Measurements from ENCODE around the gene PCSK4. TPM values are rescaled to one million over a fixed set of nuclear protein-coding genes. Genes with fewer than 3 reads are reported as not detected.

Gene PCSK4
- total and polyA plus RNA-seq, 7 donors, result 0.99 to 5.0 (median 3.1) TPM; not detected in 1

GRCh38 chr19:1472231-1473084, 17.7 kb downstream of the PCSK4 start:
- H3K9me3 ChIP-seq, result no peaks in the 10 kb centered on the region
- 48 to 57% methylated on average over 44 of the region's 44 CpGs for WGBS, 2 donors
- TF ChIP-seq EP300 (IDR thresholded peaks at IDR 0.05) (no peak), POLR2A (IDR thresholded peaks at IDR 0.05) (no peak), POLR2AphosphoS5 (IDR thresholded peaks at IDR 0.05) (no peak)
- TF ChIP-seq, protein P1, sequence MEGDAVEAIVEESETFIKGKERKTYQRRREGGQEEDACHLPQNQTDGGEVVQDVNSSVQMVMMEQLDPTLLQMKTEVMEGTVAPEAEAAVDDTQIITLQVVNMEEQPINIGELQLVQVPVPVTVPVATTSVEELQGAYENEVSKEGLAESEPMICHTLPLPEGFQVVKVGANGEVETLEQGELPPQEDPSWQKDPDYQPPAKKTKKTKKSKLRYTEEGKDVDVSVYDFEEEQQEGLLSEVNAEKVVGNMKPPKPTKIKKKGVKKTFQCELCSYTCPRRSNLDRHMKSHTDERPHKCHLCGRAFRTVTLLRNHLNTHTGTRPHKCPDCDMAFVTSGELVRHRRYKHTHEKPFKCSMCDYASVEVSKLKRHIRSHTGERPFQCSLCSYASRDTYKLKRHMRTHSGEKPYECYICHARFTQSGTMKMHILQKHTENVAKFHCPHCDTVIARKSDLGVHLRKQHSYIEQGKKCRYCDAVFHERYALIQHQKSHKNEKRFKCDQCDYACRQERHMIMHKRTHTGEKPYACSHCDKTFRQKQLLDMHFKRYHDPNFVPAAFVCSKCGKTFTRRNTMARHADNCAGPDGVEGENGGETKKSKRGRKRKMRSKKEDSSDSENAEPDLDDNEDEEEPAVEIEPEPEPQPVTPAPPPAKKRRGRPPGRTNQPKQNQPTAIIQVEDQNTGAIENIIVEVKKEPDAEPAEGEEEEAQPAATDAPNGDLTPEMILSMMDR (IDR thresholded peaks at IDR 0.05), result no peak
- H3K4me1 ChIP-seq, result peaks cover 0 to 46% (median 46%) of the 10 kb centered on the region in 4 donors
- peaks cover 0 to 19% (median 0%) of the 10 kb centered on the region in 4 donors for H3K36me3 ChIP-seq
- H3K4me3 ChIP-seq, result no peak overlapping the region
- no peak for DNase-seq
- H3K27ac ChIP-seq, result no peak overlapping the region
- H3K27me3 ChIP-seq, result peaks cover 52 to 89% (median 68%) of the 10 kb centered on the region in 3 donors
- intact Hi-C loops (cut with DNase I), result no loop called here

- Histone ChIP-seq H3K36me3 (peaks cover 0 to 15% (median 0%) of the 10 kb centered on the region in 4 donors), H3K9me3 (no peaks in the 10 kb centered on the region), H3K27me3 (peaks cover 61 to 96% (median 76%) of the 10 kb centered on the region in 3 donors), H3K27ac (no peak overlapping the region), H3K4me3 (no peak overlapping the region), H3K4me1 (peaks cover 0 to 54% (median 53%) of the 10 kb centered on the region in 4 donors)
- TF ChIP-seq EP300 (IDR thresholded peaks at IDR 0.05), result no peak
- TF ChIP-seq, protein P1 (IDR thresholded peaks at IDR 0.05), result no peak
- no peak for TF ChIP-seq POLR2AphosphoS5 (IDR thresholded peaks at IDR 0.05)
- no peak for TF ChIP-seq POLR2A (IDR thresholded peaks at IDR 0.05)
- 15 to 23% methylated on average over 24 of the region's 24 CpGs for WGBS, 2 donors
- no peak for DNase-seq
- intact Hi-C loops (cut with DNase I), result no loop called here
Measured at GRCh38 chr19:1471515-1472160, 18.5 kb downstream of the PCSK4 start.

- Histone ChIP-seq H3K27ac (no peak overlapping the region), H3K4me1 (peaks cover 0 to 60% (median 56%) of the 10 kb centered on the region in 4 donors), H3K27me3 (peaks cover 66 to 96% (median 82%) of the 10 kb centered on the region in 3 donors), H3K9me3 (no peaks in the 10 kb centered on the region), H3K4me3 (peak overlapping the region in 3 of 4 donors; percentile 29 to 42 (median 41)), H3K36me3 (peaks cover 0 to 13% (median 0%) of the 10 kb centered on the region in 4 donors)
- TF ChIP-seq, protein P1 (IDR thresholded peaks at IDR 0.05), result no peak
- TF ChIP-seq POLR2AphosphoS5 (IDR thresholded peaks at IDR 0.05), result no peak
- no peak for TF ChIP-seq EP300 (IDR thresholded peaks at IDR 0.05)
- TF ChIP-seq POLR2A (IDR thresholded peaks at IDR 0.05), result no peak
- intact Hi-C loops (cut with DNase I), result no loop called here
- 3 to 7% methylated on average over 28 of the region's 28 CpGs for whole genome bisulfite sequencing, 2 donors
- no peak for DNase-seq
Measured at GRCh38 chr19:1471010-1471514, 19.1 kb downstream of the PCSK4 start.

GRCh38 chr19:1470305-1471009, 19.7 kb downstream of the PCSK4 start:
- Histone ChIP-seq H3K27ac (no peak overlapping the region), H3K9me3 (no peaks in the 10 kb centered on the region), H3K4me1 (peaks cover 0 to 66% (median 62%) of the 10 kb centered on the region in 4 donors), H3K36me3 (peaks cover 0 to 9% (median 0%) of the 10 kb centered on the region in 4 donors), H3K27me3 (peaks cover 67 to 97% (median 88%) of the 10 kb centered on the region in 3 donors), H3K4me3 (peak overlapping the region; percentile 4 to 42 (median 35))
- intact Hi-C loops (cut with DNase I), result no loop called here
- DNase-seq, result no peak
- no peak for TF ChIP-seq EP300 (IDR thresholded peaks at IDR 0.05)
- TF ChIP-seq POLR2AphosphoS5 (IDR thresholded peaks at IDR 0.05), result no peak
- TF ChIP-seq, protein P1 (IDR thresholded peaks at IDR 0.05), result no peak
- TF ChIP-seq POLR2A (IDR thresholded peaks at IDR 0.05), result no peak
- 1% methylated on average over 67 of the region's 67 CpGs for WGBS, 2 donors

Measured in sigmoid colon (tissue), 7 donors.